ENCODE data around the gene LMX1A. TPM values are rescaled to one million over a fixed set of nuclear protein-coding genes. Genes with fewer than 3 reads are reported as not detected.
A peak's percentile ranks its signal among the peaks of the same experiment; 100 is the strongest.

Gene LMX1A
- total and polyA plus RNA-seq, 2 experiments from 2014 or later, result not detected

DNA sequence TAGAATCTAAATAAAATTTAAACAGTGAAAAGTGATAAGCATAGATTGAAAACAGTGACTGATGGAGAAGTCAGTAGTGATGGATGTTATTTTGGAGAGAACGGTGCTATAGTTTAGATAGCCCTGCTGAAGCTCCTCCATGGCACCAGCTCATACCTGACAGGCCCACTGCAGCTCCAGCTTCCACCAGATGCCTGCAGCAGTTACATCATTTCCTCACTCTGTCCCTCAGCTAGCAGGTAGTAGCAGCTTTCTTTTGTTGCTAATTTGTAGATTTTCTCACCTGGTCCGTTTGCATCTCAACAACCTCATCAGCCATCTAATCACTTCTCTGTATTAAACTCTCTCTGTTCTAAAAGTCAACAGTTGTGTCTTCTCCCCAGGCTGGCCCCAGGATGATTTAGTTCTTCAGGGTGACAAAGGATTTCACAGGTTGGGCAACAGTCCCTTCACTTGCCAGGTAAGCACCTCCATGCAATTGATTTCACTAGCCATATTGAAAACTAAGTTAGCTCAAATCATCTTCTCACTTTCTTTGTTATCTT lies 128.3 kb downstream of the LMX1A start (continued):
- TF ChIP-seq, protein P1, sequence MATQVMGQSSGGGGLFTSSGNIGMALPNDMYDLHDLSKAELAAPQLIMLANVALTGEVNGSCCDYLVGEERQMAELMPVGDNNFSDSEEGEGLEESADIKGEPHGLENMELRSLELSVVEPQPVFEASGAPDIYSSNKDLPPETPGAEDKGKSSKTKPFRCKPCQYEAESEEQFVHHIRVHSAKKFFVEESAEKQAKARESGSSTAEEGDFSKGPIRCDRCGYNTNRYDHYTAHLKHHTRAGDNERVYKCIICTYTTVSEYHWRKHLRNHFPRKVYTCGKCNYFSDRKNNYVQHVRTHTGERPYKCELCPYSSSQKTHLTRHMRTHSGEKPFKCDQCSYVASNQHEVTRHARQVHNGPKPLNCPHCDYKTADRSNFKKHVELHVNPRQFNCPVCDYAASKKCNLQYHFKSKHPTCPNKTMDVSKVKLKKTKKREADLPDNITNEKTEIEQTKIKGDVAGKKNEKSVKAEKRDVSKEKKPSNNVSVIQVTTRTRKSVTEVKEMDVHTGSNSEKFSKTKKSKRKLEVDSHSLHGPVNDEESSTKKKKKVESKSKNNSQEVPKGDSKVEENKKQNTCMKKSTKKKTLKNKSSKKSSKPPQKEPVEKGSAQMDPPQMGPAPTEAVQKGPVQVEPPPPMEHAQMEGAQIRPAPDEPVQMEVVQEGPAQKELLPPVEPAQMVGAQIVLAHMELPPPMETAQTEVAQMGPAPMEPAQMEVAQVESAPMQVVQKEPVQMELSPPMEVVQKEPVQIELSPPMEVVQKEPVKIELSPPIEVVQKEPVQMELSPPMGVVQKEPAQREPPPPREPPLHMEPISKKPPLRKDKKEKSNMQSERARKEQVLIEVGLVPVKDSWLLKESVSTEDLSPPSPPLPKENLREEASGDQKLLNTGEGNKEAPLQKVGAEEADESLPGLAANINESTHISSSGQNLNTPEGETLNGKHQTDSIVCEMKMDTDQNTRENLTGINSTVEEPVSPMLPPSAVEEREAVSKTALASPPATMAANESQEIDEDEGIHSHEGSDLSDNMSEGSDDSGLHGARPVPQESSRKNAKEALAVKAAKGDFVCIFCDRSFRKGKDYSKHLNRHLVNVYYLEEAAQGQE (IDR thresholded peaks at IDR 0.05; ENCODE audit: unreplicated experiment), result no peak
- TF ChIP-seq NANOG (IDR thresholded peaks at IDR 0.05; ENCODE audit: borderline replicate concordance), result peak; percentile 45
- TF ChIP-seq, protein P2, sequence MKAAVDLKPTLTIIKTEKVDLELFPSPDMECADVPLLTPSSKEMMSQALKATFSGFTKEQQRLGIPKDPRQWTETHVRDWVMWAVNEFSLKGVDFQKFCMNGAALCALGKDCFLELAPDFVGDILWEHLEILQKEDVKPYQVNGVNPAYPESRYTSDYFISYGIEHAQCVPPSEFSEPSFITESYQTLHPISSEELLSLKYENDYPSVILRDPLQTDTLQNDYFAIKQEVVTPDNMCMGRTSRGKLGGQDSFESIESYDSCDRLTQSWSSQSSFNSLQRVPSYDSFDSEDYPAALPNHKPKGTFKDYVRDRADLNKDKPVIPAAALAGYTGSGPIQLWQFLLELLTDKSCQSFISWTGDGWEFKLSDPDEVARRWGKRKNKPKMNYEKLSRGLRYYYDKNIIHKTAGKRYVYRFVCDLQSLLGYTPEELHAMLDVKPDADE (IDR thresholded peaks at IDR 0.05), result peak; percentile 35; the same call in 1 of the 2 replicates
- TF ChIP-seq JUNB (IDR thresholded peaks at IDR 0.05; ENCODE audit: unreplicated experiment), result no peak

DNA sequence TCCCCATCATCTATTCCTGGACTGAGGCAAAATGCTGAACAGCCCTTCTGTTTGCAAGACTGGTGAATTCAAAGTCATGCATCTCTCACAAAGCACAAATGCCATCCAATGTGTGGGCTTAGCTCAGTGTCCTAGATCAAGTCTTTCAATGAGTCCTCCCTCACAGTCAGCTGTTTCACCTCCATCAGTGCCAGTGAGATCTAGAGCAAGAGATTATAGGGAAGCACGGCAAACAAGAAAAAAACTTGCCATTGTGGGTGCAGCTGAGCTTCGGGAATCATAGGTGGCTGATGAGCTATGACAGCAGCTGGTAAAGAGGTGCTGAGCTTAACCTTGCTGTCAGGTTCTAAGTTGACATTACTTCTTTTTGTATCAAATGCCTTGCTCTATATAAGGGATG lies 130.2 kb downstream of the LMX1A start:
- no peaks in the 10 kb centered on the region for H3K9me3 Mint-ChIP-seq
- H3K36me3 ChIP-seq (ENCODE audit: insufficient read depth), result no peaks in the 10 kb centered on the region
- no peak overlapping the region for H3K27ac Mint-ChIP-seq
- ATAC-seq (no peak), DNase-seq (ENCODE audit: low spot score) (no peak)
- H4K20me1 ChIP-seq (replicated peaks; ENCODE audit: insufficient read depth), result no peaks in the 10 kb centered on the region
- no peaks in the 10 kb centered on the region for H3K36me3 Mint-ChIP-seq (ENCODE audit: low read depth)
- peaks cover 15% of the 10 kb centered on the region for H3K4me1 ChIP-seq (ENCODE audit: insufficient read depth)
- no peaks in the 10 kb centered on the region for H3K9me2 ChIP-seq (ENCODE audit: insufficient read depth)
- no peaks in the 10 kb centered on the region for H3K79me2 ChIP-seq (replicated peaks; ENCODE audit: insufficient read depth)
- TF ChIP-seq, protein P1 (IDR thresholded peaks at IDR 0.05; ENCODE audit: unreplicated experiment), result no peak
- H2AFZ ChIP-seq, result no peak overlapping the region
- no peak overlapping the region for H3K4me3 Mint-ChIP-seq
- no peaks in the 10 kb centered on the region for H3K27me3 ChIP-seq (ENCODE audit: insufficient read depth)
- peaks cover 43% of the 10 kb centered on the region for H3K4me1 Mint-ChIP-seq
- H3K27me3 Mint-ChIP-seq (ENCODE audit: insufficient read depth, low read depth, poor library complexity), result peaks cover 2% of the 10 kb centered on the region
- no peak overlapping the region for H3K4me3 ChIP-seq
- no peak overlapping the region for H3K4me2 ChIP-seq
- no peaks in the 10 kb centered on the region for H3F3A ChIP-seq (replicated peaks; ENCODE audit: low read depth)
- H3K27ac ChIP-seq (ENCODE audit: low read depth), result no peak overlapping the region

Data from GM23338 (cell line).